Naive thymus-derived CD8-positive, alpha-beta T cell (primary cell): ENCODE data around the gene KIF26B. TPM values are rescaled to one million over a fixed set of nuclear protein-coding genes. Genes with fewer than 3 reads are reported as not detected.

Experiments used
- ATAC-seq, 2 donors: fragments of 150-1000 bp; cut with Tn5 transposase in 1 of 2; sonication (Bioruptor Pico), chemical (Tn5 transposase) in 1 of 2; 1 replicate in 1 of 2; 2 replicates in 1 of 2; pipeline ENCODE4 v1.10.0; 2021; ENCODE audit warnings: mild to moderate bottlenecking in 2 of 2, moderate library complexity in 2 of 2
- POLR2A ChIA-PET: fragments of 350-600 bp; sonication (Branson Sonifier 250); formaldehyde crosslinking; loops from one replicate; lab custom pipeline; 2021; ENCODE audit warnings: antibody characterized with exemption; lab: Charles Lee
- DNase-seq, 10 donors: peaks; one replicate each; pipeline versions ENCODE4 v3.0.0 to v3.0.0-alpha.2; 2020 to 2022
- H3K27ac Mint-ChIP-seq, 10 donors: one replicate each; pipeline ENCODE4 v1.8.0; 2020 to 2022; ENCODE audit warnings: mild to moderate bottlenecking in 10 of 10, mixed read lengths in 10 of 10, moderate library complexity in 4 of 10, inconsistent platforms in 1 of 10
- H3K27me3 Mint-ChIP-seq, 5 donors: one replicate each; pipeline ENCODE4 v1.8.0; 2021 to 2022; ENCODE audit warnings: mixed read lengths in 5 of 5
- H3K36me3 Mint-ChIP-seq, 3 donors: one replicate each; pipeline ENCODE4 v1.8.0; 2020 to 2022; ENCODE audit warnings: mixed read lengths in 3 of 3, mild to moderate bottlenecking in 2 of 3, inconsistent platforms in 1 of 3
- H3K4me1 Mint-ChIP-seq, 4 donors: one replicate each; pipeline ENCODE4 v1.8.0; 2021 to 2022; ENCODE audit warnings: mixed read lengths in 4 of 4
- H3K4me3 Mint-ChIP-seq, 10 donors: one replicate each; pipeline ENCODE4 v1.8.0; 2020 to 2022; ENCODE audit warnings: mild to moderate bottlenecking in 10 of 10, mixed read lengths in 10 of 10, moderate library complexity in 6 of 10, inconsistent platforms in 1 of 10
- H3K9me3 Mint-ChIP-seq, 9 donors: one replicate each; pipeline ENCODE4 v1.8.0; 2020 to 2022; ENCODE audit warnings: mixed read lengths in 9 of 9, mild to moderate bottlenecking in 3 of 9, inconsistent platforms in 1 of 9, moderate library complexity in 1 of 9
- polyA plus RNA-seq, 3 donors: library from polyadenylated mRNA; unstranded; fragments of 300-500 nt; fragmentation: Illumina TruSeq; gene quantifications; one replicate each; pipeline ENCODE4 v1.2.3, GENCODE V29; 2021
- total RNA-seq, 8 experiments: library from RNA in 2 of 8; stranded (reverse) in 2 of 8; gene quantifications; one replicate each; pipeline ENCODE4 v1.2.3 and lab custom pipeline; 2021 to 2026

Gene KIF26B
- total and polyA plus RNA-seq, 5 experiments from 2014 or later, result 0.08 to 0.16 TPM; not detected in 3

DNA sequence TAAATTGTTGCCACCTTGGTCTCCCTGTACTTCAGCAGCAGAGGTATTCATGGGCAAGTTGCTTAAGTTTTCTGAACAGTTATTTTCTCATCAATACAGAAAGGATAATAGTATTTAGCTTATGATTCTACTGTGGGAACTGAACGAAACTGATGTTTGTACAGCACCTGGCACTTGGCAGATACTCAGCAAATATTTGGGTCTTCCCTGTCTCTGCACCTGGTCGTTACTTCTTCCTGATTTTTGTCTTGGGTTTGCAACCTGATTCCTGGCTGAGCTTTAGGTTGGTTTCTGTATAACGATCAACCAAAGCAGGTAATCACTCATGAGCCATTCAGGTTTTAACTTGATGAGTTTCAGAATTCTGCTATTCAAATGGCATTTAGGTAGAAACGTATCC, 490.6 kb downstream of the KIF26B start:
- POLR2A ChIA-PET, result no interaction called here
- H3K36me3 Mint-ChIP-seq, result peaks cover 0 to 28% (median 8%) of the 10 kb centered on the region in 3 donors
- no peak for ATAC-seq
- H3K27me3 Mint-ChIP-seq, result peaks cover 7 to 51% (median 16%) of the 10 kb centered on the region in 5 donors
- H3K9me3 Mint-ChIP-seq, result peaks cover 5 to 44% (median 36%) of the 10 kb centered on the region in 9 donors
- H3K27ac Mint-ChIP-seq, result no peak overlapping the region
- no peaks in the 10 kb centered on the region for H3K4me1 Mint-ChIP-seq
- H3K4me3 Mint-ChIP-seq, result no peak overlapping the region
- no peak for DNase-seq

DNA sequence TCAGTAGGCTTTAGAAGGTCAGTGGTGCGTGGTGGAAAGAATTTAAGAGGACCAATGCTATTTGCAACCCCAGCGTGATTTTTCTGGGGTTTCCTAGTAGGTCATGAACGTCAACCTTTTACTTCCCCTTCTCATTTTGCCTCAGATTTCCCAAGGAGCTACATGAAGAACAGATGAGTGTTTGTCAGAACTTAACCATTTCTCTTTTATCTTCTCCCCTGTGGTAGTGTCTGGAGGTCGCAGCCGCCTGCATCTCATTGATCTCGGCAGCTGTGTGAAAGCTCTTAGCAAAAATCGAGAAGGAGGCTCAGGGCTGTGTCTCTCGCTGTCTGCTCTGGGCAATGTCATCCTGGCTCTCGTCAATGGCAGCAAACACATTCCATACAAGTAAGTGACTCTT, 491.1 kb downstream of the KIF26B start:
- no peak for DNase-seq
- Mint-ChIP-seq H3K27me3 (peaks cover 7 to 51% (median 16%) of the 10 kb centered on the region in 5 donors), H3K27ac (no peak overlapping the region), H3K4me3 (no peak overlapping the region), H3K4me1 (no peaks in the 10 kb centered on the region), H3K36me3 (peaks cover 0 to 26% (median 6%) of the 10 kb centered on the region in 3 donors), H3K9me3 (peaks cover 5 to 41% (median 33%) of the 10 kb centered on the region in 9 donors)
- POLR2A ChIA-PET, result no interaction called here
- no peak for ATAC-seq

DNA sequence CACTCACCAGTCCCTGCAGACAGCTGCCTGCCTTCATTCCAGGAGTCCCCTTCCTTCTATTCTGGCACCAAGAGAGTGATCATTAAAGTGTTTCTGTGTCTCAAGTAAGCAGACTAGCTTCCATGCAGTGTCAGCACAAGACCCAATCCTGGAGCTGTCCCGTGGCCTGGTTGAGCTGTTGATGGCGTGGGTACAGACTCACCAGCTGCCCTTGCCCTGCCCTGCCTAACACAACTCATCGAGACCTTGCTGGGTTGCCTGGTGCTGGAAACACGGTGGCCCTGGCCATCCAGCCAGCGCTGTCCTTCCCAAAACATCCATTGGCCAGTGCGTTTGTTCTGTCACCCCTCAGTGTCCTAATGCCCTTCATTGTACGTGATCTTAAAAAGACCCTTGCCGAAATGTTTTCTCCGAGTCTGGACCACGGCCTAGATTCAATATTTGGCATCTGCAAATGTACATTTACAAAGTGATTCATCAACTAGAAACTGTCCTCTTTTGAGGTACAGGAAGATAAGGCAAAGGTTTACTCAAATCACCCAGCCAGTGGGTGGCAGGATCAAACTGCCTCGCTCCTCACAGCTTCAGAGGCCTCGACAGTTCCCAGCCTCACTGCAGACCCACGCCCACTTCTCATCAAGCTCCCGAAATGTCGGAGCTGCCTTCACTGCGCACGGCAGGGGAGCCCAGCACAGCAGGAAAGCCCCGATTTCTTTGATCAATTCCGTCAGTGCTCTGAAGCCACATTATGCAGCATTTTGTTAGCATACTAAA, 494.2 kb downstream of the KIF26B start:
- Mint-ChIP-seq H3K36me3 (peaks cover 0 to 5% (median 2%) of the 10 kb centered on the region in 3 donors), H3K4me1 (no peaks in the 10 kb centered on the region)

DNA sequence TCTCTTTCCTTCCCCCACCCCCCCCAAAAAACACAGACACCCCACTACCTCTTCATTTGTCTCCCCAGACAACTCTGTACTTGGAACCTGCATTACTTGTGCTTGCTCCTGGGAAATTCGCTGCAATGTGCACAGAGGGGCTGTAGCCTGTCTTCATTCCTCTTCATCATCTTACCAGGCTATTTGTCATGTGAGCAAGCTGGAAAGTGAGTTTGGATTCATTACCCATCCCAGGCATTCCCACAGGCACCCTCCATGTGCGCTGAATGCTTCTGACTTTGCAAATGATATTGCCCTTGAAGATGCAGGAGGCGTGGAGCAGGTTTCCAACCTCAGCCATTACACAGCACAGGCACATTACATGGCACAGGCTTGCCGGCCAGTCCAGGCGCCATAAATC, 494.9 kb downstream of the KIF26B start:
- no peaks in the 10 kb centered on the region for H3K4me1 Mint-ChIP-seq
- peaks cover 0 to 3% (median 2%) of the 10 kb centered on the region in 3 donors for H3K36me3 Mint-ChIP-seq
- H3K27me3 Mint-ChIP-seq, result peaks cover 2 to 36% (median 10%) of the 10 kb centered on the region in 5 donors
- POLR2A ChIA-PET, result no interaction called here
- H3K9me3 Mint-ChIP-seq, result peaks cover 0 to 13% (median 6%) of the 10 kb centered on the region in 9 donors
- DNase-seq (no peak), ATAC-seq (no peak)
- no peak overlapping the region for H3K27ac Mint-ChIP-seq
- no peak overlapping the region for H3K4me3 Mint-ChIP-seq

More for the DNA sequence above, 494.2 kb downstream of the KIF26B start:
- Mint-ChIP-seq H3K27ac (no peak overlapping the region), H3K4me3 (no peak overlapping the region), H3K9me3 (peaks cover 0 to 14% (median 10%) of the 10 kb centered on the region in 9 donors), H3K27me3 (peaks cover 2 to 42% (median 10%) of the 10 kb centered on the region in 5 donors)
- POLR2A ChIA-PET, result no interaction called here
- DNase-seq, result no peak
- ATAC-seq, result no peak

DNA sequence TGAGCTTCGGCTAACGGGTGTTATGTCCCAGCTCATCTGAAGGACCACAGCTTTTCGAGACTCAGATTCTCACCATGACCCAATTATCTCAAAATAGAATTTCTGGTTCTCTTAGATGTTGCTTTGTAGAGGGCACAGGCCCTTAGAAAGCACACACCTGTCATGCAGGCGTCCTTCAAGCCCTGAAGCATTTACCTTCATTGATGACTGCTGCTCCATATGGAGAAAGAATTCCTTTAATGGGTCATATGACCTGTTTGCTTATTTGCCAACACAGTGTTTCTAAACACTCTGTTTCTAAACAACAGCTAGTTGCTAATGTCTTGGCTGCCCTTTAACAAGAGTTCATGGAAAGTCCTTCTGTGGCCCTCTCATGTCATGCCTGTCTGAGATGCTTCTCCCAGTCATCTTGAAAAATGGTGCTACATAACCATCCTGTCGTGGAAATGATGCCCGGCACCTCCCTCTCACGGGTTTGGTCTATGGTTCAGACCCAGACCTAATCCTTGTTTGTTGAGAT, 495.7 kb downstream of the KIF26B start:
- Mint-ChIP-seq H3K4me3 (no peak overlapping the region), H3K4me1 (no peaks in the 10 kb centered on the region), H3K36me3 (peaks cover 0 to 2% (median 0%) of the 10 kb centered on the region in 3 donors), H3K27ac (no peak overlapping the region), H3K9me3 (peaks cover 0 to 8% (median 0%) of the 10 kb centered on the region in 9 donors), H3K27me3 (peaks cover 0 to 30% (median 9%) of the 10 kb centered on the region in 5 donors)
- POLR2A ChIA-PET, result no interaction called here
- no peak for DNase-seq
- no peak for ATAC-seq

DNA sequence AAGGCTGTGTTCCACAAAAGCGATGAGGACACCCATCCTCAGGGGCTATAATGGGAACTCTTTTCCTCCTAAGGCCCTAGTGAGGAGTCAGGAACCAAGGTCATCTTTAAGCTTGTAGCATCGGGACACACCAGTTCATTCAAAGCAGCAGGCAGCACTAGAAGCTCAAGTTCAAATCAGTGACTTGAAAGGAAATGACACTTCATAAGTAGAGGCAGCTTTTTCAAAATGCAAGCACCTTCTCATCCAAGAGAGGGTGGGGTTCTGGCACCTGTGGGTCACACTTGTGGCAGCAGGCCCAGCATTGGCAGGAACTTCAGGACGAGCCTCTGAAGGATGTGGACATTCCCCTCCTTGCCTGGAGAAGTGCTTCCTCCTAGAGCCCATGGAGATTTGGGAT, 496.3 kb downstream of the KIF26B start:
- Mint-ChIP-seq H3K4me3 (no peak overlapping the region), H3K36me3 (peaks cover 0 to 2% (median 0%) of the 10 kb centered on the region in 3 donors), H3K9me3 (peaks cover 0 to 6% (median 0%) of the 10 kb centered on the region in 9 donors), H3K27ac (no peak overlapping the region), H3K4me1 (no peaks in the 10 kb centered on the region), H3K27me3 (peaks cover 0 to 24% (median 4%) of the 10 kb centered on the region in 5 donors)
- no peak for DNase-seq
- ATAC-seq, result no peak
- POLR2A ChIA-PET, result no interaction called here

DNA sequence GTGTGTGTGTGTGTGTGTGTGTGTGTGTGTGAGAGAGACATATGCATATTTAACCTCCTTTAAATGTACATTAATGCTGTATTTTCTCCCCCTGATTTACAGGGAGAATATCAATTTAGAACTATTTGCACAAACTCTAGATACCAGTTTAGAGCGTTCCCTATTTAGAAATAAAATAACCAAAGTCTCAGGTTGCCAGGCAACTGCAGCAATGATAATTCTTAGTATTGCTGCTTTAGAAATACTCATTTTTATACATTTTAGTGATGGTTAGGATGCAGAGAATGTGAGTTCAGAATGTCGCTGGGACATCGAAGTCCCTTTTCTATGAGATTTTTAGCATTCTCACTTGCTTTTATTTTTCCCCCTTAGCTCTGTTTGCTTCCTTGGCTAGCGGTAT, 497.3 kb downstream of the KIF26B start:
- Mint-ChIP-seq H3K4me1 (no peaks in the 10 kb centered on the region), H3K27me3 (peaks cover 0 to 15% (median 4%) of the 10 kb centered on the region in 5 donors), H3K27ac (no peak overlapping the region), H3K36me3 (no peaks in the 10 kb centered on the region), H3K4me3 (no peak overlapping the region), H3K9me3 (peaks cover 0 to 4% (median 0%) of the 10 kb centered on the region in 9 donors)
- no peak for DNase-seq
- no peak for ATAC-seq
- POLR2A ChIA-PET, result no interaction called here

DNA sequence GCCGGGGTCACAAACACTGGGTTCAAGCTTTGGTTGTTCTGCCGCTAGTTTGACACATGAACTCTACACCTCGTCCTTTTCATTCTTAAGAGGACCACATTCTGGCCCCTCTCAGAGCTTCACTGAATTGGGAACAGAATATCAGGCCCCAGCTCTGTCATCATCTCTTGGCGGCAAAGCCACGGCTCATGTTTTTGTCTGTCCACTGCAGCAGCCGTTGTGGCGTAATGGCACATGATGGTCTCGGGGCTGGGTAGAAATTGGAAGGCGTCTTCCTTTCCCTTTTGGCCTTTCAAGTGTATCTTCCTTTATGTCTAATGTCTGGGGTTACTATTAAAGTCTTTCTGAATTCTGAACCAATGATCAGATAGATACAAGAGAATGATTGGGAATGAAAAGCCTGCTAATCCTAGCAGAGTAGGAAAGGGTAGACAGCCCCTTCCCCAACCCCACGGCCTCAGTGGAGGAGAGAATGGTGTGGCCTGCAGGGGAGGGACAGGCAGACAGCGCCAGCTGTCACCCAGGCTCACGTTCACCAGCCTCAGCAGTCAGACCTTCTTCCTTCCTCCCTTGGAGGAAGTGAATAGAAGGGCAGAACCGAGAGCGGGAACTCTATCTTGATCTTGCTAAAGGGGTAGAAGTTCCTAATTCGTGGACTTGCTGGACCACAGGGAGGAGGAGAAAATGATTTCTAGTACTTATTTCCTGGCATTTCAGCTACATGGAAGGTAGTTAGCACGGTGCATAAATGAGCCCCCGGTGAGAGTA, 498.1 kb downstream of the KIF26B start:
- POLR2A ChIA-PET, result no interaction called here
- H3K36me3 Mint-ChIP-seq, result no peaks in the 10 kb centered on the region
- ATAC-seq (no peak), DNase-seq (no peak)
- no peak overlapping the region for H3K4me3 Mint-ChIP-seq
- peaks cover 0 to 8% (median 0%) of the 10 kb centered on the region in 9 donors for H3K9me3 Mint-ChIP-seq
- no peak overlapping the region for H3K27ac Mint-ChIP-seq
- no peaks in the 10 kb centered on the region for H3K4me1 Mint-ChIP-seq
- H3K27me3 Mint-ChIP-seq, result peaks cover 0 to 15% (median 4%) of the 10 kb centered on the region in 5 donors

DNA sequence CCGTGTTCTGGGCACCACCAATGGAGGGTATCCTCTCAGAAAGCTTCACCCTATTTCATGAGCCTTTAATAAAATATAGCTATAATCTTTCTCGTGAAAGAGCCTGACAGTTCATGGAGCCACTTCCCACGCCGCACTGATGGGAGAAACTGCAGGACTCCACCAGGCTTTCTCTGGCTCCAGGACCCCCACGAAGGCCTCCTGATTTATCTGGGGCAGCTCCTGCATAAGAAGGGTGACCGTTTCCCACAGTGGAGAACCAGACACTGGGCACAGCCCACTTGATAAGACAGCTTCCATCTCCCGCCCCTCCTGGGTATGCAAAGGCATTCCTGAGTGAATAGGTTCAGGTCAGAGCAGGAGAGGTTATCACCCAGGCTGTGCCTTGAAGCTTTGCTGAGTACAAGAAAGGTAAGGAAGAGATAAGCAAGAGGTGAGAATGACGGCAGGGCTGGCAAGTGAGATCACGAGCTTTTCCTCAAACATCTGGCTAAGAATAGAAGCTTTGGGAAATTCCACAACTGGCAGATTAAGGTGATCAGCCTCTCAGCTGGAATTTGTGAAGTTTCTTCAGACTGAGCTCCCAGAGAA, 499.8 kb downstream of the KIF26B start:
- no peak for DNase-seq
- no peak overlapping the region for H3K27ac Mint-ChIP-seq
- no peak for ATAC-seq
- no peaks in the 10 kb centered on the region for H3K4me1 Mint-ChIP-seq
- peaks cover 0 to 13% (median 0%) of the 10 kb centered on the region in 9 donors for H3K9me3 Mint-ChIP-seq
- no peak overlapping the region for H3K4me3 Mint-ChIP-seq
- H3K27me3 Mint-ChIP-seq, result peaks cover 0 to 5% (median 0%) of the 10 kb centered on the region in 5 donors
- H3K36me3 Mint-ChIP-seq, result no peaks in the 10 kb centered on the region
- POLR2A ChIA-PET, result no interaction called here

DNA sequence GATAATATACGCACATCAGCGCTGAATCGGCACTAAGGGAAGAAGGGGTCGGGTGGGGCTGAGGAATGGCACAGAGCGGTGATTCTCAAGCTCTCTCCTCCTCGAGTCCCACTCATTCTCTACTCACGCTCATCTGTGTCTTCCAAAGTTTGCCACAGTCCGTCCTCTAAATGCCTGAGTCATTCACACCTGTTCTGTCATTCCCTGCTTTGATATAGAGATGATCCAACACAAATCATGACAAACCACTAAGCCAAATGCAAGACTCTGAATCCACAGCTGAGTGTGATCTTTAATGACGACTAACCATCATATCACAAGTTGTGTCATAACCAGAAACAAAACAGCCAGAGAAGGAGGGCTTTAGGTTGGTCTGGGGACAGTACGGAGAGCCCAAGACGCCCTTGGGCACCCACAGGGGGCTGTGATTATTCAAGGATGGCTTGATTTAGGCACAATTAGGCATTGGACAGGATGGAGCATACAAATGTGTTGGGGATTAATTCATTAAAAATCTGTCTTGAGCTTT, 501.5 kb downstream of the KIF26B start:
- Mint-ChIP-seq H3K27me3 (no peaks in the 10 kb centered on the region), H3K27ac (no peak overlapping the region), H3K36me3 (no peaks in the 10 kb centered on the region), H3K4me1 (no peaks in the 10 kb centered on the region), H3K9me3 (peaks cover 0 to 13% (median 0%) of the 10 kb centered on the region in 9 donors), H3K4me3 (no peak overlapping the region)
- POLR2A ChIA-PET, result no interaction called here
- DNase-seq (no peak), ATAC-seq (no peak)

DNA sequence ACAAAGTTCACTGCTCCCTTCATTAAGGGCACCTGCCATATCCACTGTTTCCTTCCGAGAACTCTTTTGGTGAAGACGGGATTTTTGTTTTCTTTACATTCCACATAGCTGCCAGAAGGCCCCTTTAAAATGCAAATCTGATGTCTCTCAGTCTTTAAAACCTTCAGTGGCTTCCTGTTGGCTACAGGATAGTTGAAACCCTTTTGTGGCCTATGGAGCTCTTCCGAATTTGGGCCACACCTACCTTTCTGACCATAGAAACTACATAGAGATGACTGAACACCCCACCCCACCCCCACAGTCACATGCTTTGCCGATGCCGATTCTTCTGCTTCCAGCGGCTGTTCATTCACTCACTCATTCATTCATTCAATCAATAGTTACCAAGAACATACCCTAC, 502.6 kb downstream of the KIF26B start:
- H3K9me3 Mint-ChIP-seq, result peaks cover 0 to 13% (median 0%) of the 10 kb centered on the region in 9 donors
- no peaks in the 10 kb centered on the region for H3K4me1 Mint-ChIP-seq
- DNase-seq, result no peak
- POLR2A ChIA-PET, result no interaction called here
- H3K4me3 Mint-ChIP-seq, result no peak overlapping the region
- no peaks in the 10 kb centered on the region for H3K36me3 Mint-ChIP-seq
- H3K27ac Mint-ChIP-seq, result no peak overlapping the region
- ATAC-seq, result no peak
- no peaks in the 10 kb centered on the region for H3K27me3 Mint-ChIP-seq

DNA sequence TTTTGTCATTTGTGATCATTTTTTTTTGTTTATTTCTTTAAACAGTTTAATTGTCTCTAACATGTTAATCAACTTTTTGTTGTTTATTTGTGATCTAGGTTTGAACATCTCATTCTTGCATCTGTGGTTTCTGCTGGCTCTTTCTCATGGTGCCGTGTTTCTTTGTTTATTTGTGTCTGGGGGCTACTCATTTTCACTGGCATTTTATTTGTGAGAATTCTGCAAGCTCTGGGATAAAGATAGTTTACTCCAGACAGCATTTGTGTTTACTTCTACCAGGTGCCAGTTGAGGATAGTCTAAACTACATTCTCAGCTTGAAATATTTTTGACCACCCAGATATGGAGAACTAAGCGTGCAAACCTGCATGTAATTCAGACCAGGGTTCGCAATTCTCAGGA, 508.6 kb downstream of the KIF26B start:
- DNase-seq, result no peak
- Mint-ChIP-seq H3K9me3 (no peaks in the 10 kb centered on the region), H3K36me3 (no peaks in the 10 kb centered on the region), H3K27me3 (peaks cover 0 to 1% (median 0%) of the 10 kb centered on the region in 5 donors), H3K4me3 (no peak overlapping the region), H3K27ac (no peak overlapping the region), H3K4me1 (no peaks in the 10 kb centered on the region)
- no peak for ATAC-seq
- POLR2A ChIA-PET, result interaction anchor here (0.6 kb wide), 1 partner anchor 121 kb away, joined by 3 read pairs; no protein-coding TSS in a partner anchor
